Measurements from ENCODE around the gene ENOX1. TPM values are rescaled to one million over a fixed set of nuclear protein-coding genes. Genes with fewer than 3 reads are reported as not detected.

ENOX1 gene
- total RNA-seq, 4 donors from 2014 or later: 0.27 to 0.83 (median 0.53) TPM; not detected in 1

- TF ChIP-seq POLR2A (IDR thresholded peaks at IDR 0.05): no peak
- TF ChIP-seq, protein P1, sequence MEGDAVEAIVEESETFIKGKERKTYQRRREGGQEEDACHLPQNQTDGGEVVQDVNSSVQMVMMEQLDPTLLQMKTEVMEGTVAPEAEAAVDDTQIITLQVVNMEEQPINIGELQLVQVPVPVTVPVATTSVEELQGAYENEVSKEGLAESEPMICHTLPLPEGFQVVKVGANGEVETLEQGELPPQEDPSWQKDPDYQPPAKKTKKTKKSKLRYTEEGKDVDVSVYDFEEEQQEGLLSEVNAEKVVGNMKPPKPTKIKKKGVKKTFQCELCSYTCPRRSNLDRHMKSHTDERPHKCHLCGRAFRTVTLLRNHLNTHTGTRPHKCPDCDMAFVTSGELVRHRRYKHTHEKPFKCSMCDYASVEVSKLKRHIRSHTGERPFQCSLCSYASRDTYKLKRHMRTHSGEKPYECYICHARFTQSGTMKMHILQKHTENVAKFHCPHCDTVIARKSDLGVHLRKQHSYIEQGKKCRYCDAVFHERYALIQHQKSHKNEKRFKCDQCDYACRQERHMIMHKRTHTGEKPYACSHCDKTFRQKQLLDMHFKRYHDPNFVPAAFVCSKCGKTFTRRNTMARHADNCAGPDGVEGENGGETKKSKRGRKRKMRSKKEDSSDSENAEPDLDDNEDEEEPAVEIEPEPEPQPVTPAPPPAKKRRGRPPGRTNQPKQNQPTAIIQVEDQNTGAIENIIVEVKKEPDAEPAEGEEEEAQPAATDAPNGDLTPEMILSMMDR (IDR thresholded peaks at IDR 0.05): no peak
- Histone ChIP-seq H3K36me3 (no peaks in the 10 kb centered on the region), H3K27me3 (no peaks in the 10 kb centered on the region), H3K9me3 (no peaks in the 10 kb centered on the region), H3K4me1 (no peaks in the 10 kb centered on the region), H3K27ac (no peak overlapping the region), H3K4me3 (no peak overlapping the region)
- no peak for DNase-seq
Measured at GRCh38 chr13:43744261-43745031, 42.3 kb downstream of the ENOX1 start.

- TF ChIP-seq, protein P1 (IDR thresholded peaks at IDR 0.05): no peak
- TF ChIP-seq POLR2A (IDR thresholded peaks at IDR 0.05): no peak
- Histone ChIP-seq H3K27me3 (no peaks in the 10 kb centered on the region), H3K4me3 (no peak overlapping the region), H3K9me3 (no peaks in the 10 kb centered on the region), H3K27ac (no peak overlapping the region), H3K4me1 (no peaks in the 10 kb centered on the region), H3K36me3 (no peaks in the 10 kb centered on the region)
- no peak for DNase-seq
Measured at GRCh38 chr13:43742911-43743310, 43.9 kb downstream of the ENOX1 start.

- DNase-seq: no peak
- Histone ChIP-seq H3K27me3 (no peaks in the 10 kb centered on the region), H3K9me3 (no peaks in the 10 kb centered on the region), H3K27ac (no peak overlapping the region), H3K4me3 (no peak overlapping the region), H3K4me1 (no peaks in the 10 kb centered on the region), H3K36me3 (no peaks in the 10 kb centered on the region)
- TF ChIP-seq, protein P1 (IDR thresholded peaks at IDR 0.05): no peak
- TF ChIP-seq POLR2A (IDR thresholded peaks at IDR 0.05): no peak
Measured at GRCh38 chr13:43737392-43737923, 49.3 kb downstream of the ENOX1 start.

- H3K27me3 ChIP-seq: no peaks in the 10 kb centered on the region
- no peak overlapping the region for H3K27ac ChIP-seq
- H3K9me3 ChIP-seq: no peaks in the 10 kb centered on the region
- no peaks in the 10 kb centered on the region for H3K4me1 ChIP-seq
- no peak for DNase-seq
- TF ChIP-seq POLR2A (IDR thresholded peaks at IDR 0.05): no peak
- TF ChIP-seq, protein P1 (IDR thresholded peaks at IDR 0.05): no peak
- no peak overlapping the region for H3K4me3 ChIP-seq
- no peaks in the 10 kb centered on the region for H3K36me3 ChIP-seq
Measured at GRCh38 chr13:43732726-43733125, 54.0 kb downstream of the ENOX1 start.

- H3K36me3 ChIP-seq: no peaks in the 10 kb centered on the region
- H3K4me1 ChIP-seq: no peaks in the 10 kb centered on the region
- no peak for TF ChIP-seq POLR2A (IDR thresholded peaks at IDR 0.05)
- TF ChIP-seq, protein P1 (IDR thresholded peaks at IDR 0.05): no peak
- DNase-seq: no peak
- no peaks in the 10 kb centered on the region for H3K9me3 ChIP-seq
- H3K27me3 ChIP-seq: no peaks in the 10 kb centered on the region
- no peak overlapping the region for H3K4me3 ChIP-seq
- peak overlapping the region in 1 of 4 donors; percentile 2 for H3K27ac ChIP-seq
Measured at GRCh38 chr13:43731296-43731695, 55.5 kb downstream of the ENOX1 start.
